Daoy (cell line): Measurements from ENCODE around the gene SSPN. TPM values are rescaled to one million over a fixed set of nuclear protein-coding genes. Genes with fewer than 3 reads are reported as not detected.

Experiments used
- DNase-seq: peaks from one replicate; pipeline ENCODE4 v3.0.0-alpha.2; 2015; ENCODE audit warnings: low read depth
- total RNA-seq: library from RNA; depleted of rRNA; stranded (reverse); fragments of >200 nt; shearing (Covaris generic); gene quantifications from 2 replicates; pipeline ENCODE4 v1.2.3, GENCODE V29; 2014; rRNA removed

SSPN gene
- 6.0 and 7.3 TPM in 2 replicates for total RNA-seq

DNA sequence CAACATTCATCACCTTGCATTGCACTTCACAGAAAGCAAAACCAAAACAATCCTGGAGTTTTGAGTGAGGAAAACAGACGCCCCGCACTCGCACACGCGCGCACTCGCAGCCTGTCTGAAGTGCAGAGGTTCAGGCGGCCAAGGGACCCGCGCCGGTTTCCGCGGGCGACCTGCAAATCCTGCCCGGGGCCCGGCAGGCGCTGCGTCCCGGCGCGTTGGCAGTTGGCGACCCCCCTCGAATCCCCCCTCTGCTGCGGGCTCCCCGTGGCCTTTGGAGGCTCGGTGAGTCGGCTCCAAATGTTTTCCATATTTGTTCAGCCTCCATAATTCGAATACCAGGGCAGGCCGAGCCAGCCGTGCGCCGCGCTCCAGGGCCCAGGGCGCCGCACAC is at the start of gene SSPN:
Gene SSPN (plus strand): TSS at position 324 of the 391 bp plus-strand sequence. CDS start 100 bp downstream, outside the sequence.
- DNase-seq, result peak; percentile 79

GRCh38 chr12:26148291-26148690 is 47.1 kb upstream of the SSPN start:
- no peak for DNase-seq

GRCh38 chr12:26149968-26150500 is 45.3 kb upstream of the SSPN start:
- DNase-seq, result no peak

GRCh38 chr12:26150736-26151450 is 44.5 kb upstream of the SSPN start:
- peak; percentile 49 for DNase-seq

GRCh38 chr12:26152507-26153102 is 42.8 kb upstream of the SSPN start:
- DNase-seq, result no peak

- peak; percentile 93 for DNase-seq
Measured at GRCh38 chr12:26153421-26154154, 41.8 kb upstream of the SSPN start.

DNA sequence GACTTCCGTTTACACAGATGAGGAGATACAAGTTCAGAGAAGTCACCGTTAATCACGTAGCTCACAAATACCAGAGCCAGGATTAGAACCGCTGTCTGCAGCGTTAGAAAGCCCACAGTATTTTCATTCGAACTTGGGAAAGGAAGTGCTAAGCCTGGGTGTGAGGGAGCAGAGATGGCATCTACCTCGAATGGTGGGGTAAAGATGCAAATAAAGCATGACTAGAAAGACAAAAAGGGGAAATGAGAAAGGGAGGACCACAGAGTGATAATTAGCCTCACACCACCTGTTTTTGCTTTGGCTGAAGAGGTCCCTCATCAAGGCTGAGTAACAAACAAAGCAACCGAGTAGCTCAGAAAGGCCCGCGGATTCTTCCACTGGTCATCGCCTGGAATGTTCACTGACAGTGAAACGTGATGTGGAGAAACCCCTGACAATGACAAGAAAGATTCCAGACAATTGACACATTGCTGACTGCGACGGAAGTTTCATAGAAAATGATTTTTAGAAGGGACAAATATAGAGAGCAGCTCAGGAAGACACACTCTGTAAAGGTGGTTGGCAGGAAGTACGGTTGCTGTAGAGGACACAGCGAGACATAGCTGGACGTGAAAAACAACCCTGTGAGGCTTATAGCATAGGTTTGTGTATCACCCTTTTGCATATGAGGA is 39.0 kb upstream of the SSPN start:
- DNase-seq, result no peak

DNA sequence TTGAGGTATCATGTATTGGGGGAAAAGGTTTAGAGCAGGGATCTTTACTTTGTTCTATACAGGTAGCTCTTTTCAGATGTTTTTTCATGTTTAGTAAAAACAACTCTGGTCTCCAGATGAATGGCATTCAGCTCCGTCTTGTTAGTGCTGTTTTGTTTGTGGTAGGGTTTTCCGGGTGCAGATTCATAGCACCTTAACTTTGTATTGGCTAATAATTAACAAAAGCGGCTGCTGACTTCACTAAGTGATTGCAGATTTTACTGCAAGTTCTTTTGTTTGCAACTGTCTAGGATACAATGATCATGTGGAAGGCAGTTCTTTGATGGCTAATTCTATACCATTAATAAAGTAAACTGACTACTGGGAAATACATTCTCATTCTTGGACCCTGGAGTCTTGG is 38.4 kb upstream of the SSPN start:
- DNase-seq, result no peak

- DNase-seq, result no peak
Measured at GRCh38 chr12:26158078-26158764, 37.2 kb upstream of the SSPN start.

DNA sequence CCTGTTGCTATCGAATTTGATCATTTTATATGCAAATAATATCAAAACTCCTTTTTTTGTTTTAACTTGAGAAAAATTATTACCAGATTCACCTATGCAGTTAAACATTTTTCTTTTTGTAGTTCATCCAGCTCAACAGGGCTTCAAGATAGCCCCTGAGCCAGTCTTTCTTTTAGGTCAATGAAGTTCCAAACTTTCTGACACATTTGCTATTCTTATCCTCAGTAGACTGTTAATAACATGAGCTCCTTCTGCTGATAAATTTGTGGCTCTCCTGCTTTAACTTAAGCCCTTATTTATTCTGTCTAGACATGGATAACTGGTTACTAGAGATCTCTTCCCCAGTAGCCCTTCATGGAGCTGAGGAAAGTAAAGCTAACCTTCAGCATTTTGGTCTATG is 33.2 kb upstream of the SSPN start:
- no peak for DNase-seq

- DNase-seq, result no peak
Measured at GRCh38 chr12:26162905-26163304, 32.5 kb upstream of the SSPN start.

DNA sequence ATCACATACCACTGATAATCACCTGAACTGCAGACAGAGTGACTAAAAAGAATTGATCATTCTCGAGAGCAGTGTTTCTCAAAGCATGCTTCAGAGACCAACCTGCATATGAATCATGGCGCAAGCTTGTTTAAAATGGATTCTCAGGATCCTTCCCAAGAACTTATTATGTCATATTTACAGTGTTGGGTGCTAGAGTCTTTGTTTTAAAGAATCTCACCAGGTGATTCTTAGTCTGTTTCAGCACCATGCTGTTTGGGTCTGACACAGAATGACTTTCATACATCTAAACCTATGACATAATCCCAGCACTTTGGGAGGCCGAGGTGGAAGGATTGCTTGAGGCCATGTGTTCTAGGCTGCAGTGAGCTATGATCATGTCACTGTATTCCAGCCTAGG is 31.3 kb upstream of the SSPN start:
- DNase-seq, result no peak

DNA sequence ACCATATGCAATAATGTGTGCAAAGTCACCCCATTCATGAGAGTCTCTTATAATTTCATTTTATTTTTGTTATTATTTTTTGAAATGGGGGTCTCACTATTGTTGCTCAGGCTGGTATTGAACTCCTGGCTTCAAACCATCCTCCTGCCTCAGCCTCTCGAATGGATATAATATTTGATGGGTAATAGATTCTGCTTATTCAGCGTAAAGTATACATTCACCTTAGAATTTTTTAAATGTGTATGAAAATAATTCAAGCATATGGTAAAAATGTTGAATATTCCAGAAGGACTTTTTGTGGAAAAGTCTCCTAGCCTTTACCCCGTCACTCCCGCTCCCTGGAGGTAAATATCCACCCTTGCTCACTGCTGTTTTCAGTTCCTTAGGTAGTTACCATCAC is 23.4 kb upstream of the SSPN start:
- no peak for DNase-seq

DNA sequence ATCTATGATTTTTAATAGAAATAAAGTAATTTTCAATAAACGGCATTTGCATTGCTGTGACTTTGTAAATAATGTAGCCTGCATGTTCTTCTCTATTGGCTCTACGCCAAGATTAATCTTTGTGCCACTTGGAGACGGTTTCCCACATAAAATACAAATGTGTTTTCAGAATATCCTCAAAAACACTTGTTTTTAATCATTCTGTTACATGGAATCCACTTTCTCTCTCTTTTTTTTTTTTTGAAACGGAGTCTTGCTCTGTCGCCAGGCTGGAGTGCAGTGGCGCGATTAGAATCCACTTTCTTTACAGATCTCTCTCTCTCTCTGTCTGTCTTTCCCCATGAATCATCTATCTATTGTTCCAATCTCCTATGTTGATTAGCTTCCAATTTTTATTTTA is 22.8 kb upstream of the SSPN start:
- no peak for DNase-seq

- no peak for DNase-seq
Measured at GRCh38 chr12:26172946-26173552, 22.3 kb upstream of the SSPN start.

GRCh38 chr12:26176725-26177124 is 18.6 kb upstream of the SSPN start:
- DNase-seq, result no peak

DNA sequence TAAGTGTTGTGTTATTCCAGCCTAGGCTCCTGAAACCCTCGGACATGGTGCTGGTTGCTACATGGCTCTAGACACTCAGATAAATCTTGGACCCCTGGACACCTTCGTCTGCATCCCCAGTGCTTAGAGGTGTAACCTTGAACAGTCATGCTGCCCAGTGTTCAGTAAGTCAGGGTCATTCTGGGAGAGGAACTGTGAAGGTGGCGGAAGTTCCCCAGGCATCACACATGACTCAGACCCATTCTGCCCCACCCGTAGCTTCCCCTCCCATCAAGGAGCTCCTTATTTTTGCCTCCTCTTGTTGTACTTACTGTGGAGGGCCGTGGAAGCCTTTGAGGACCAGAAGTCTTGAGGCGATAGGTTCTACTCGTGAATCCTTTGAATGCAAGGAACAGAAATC is 18.1 kb upstream of the SSPN start:
- no peak for DNase-seq

GRCh38 chr12:26179826-26180225 is 15.5 kb upstream of the SSPN start:
- DNase-seq, result no peak

DNA sequence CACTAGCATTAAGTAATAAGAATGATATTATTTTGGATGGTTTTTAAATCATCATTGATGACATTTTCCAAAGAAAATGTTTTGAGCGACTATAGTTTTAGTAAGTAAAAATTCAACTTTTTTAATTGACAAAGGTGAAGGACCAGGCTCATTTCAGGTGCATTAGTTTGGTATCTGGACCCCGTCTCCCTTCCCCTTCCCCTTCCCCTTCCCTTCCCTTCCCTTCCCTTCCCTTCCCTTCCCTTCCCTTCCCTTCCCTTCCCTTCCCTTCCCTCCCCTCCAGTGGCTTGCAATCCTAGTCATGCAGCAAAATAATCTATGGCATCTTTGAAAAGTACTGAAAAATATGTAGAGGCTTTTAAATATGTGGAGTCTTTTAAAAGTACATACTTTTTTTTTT is 13.0 kb upstream of the SSPN start:
- no peak for DNase-seq

DNA sequence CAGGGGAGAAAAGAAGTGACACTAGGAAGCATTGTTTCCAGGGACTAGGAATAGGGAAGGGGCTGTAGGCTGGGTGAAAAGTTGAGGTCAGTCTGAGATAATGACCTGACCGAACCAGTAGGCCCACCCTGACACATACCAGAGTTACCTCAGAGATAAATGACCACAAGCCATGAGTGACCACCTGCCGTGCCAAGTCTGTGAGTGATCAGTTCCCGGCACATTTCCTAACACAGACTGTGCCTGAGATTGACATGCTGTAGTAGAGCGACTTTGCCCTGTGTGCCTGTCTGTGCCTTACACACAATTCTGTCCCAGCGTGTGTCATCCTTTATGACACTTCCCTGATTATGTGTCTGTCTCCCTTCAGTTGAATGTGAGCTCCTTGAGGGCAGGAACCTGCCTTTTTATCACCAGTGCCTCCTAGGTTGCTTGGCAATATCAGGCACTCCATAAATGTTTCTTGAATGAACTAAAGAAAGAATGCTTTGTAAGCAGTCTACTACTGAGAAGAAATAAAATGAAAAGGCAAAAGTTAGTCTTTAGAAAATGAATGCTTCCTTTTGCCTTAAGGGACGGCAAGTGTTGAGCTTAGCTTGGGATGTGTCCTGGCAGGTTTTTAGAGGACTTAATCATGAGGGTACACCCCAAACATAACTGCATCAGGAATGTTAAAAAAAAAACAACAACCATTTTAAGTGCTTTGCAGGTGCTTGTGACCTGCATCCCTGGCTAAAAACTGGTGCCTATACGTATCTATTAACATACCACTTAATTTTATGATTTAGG is 9.6 kb upstream of the SSPN start:
- no peak for DNase-seq
